Thoracic aorta (tissue), 2 donors: Measurements from ENCODE around the gene EPHB2. TPM values are rescaled to one million over a fixed set of nuclear protein-coding genes. Genes with fewer than 3 reads are reported as not detected.

Experiments
- ATAC-seq: fragments of 150-250 bp; one replicate; pipeline ENCODE4 v1.8.0; 2017; ENCODE audit warnings: low read depth; ENCODE audit not compliant: insufficient number of reproducible peaks, low FRiP score
- DNase-seq: peaks from one replicate; pipeline ENCODE4 v3.0.0-alpha.2; 2020; ENCODE audit warnings: low spot score
- H3K27ac ChIP-seq, 2 donors: fragments of 200-600 bp; sonication (generic); 1 replicate in 1 of 2; 2 replicates in 1 of 2; pipeline ENCODE4 v1.5.1; 2016; ENCODE audit warnings: mild to moderate bottlenecking in 2 of 2, moderate library complexity in 2 of 2
- H3K27me3 ChIP-seq: fragments of 200-600 bp; sonication (generic); replicated peaks from 2 replicates; pipeline ENCODE4 v1.6.0; 2016; ENCODE audit warnings: mild to moderate bottlenecking; ENCODE audit not compliant: insufficient read depth
- H3K36me3 ChIP-seq: fragments of 200-600 bp; sonication (generic); one replicate; pipeline ENCODE4 v1.5.1; 2016
- H3K4me1 ChIP-seq, 2 donors: fragments of 200-600 bp; sonication (generic); 1 replicate in 1 of 2; 2 replicates in 1 of 2; pipeline versions ENCODE4 v1.5.1 to v1.6.0; 2016; ENCODE audit warnings: low read depth in 2 of 2, mild to moderate bottlenecking in 1 of 2; ENCODE audit not compliant: control insufficient read depth in 1 of 2
- H3K4me3 ChIP-seq: fragments of 200-600 bp; sonication (generic); 2 replicates; pipeline ENCODE4 v1.5.1; 2016; ENCODE audit warnings: mild to moderate bottlenecking
- H3K9me3 ChIP-seq: fragments of 200-600 bp; sonication (generic); 2 replicates; pipeline ENCODE4 v1.5.1; 2016
- CTCF ChIP-seq: fragments of 200-600 bp; sonication (generic); IDR thresholded peaks from one replicate; pipeline ENCODE4 v1.5.1; 2019; ENCODE audit warnings: antibody characterized with exemption
- total RNA-seq, 2 donors: library from RNA; depleted of rRNA; stranded (reverse); fragments of >200 nt; gene quantifications; one replicate each; pipeline versions ENCODE4 v1.1.0 to v1.2.3, GENCODE V29; 2016

Gene EPHB2
- total RNA-seq, 2 donors from 2014 or later: 9.3 to 10.0 TPM

GRCh38 chr1:22794647-22795365 lies 84.2 kb downstream of the EPHB2 start:
- no peak for TF ChIP-seq CTCF
- peaks cover 0 to 33% of the 10 kb centered on the region in 2 donors for H3K4me1 ChIP-seq

GRCh38 chr1:22795366-22795714 lies 84.7 kb downstream of the EPHB2 start:
- ATAC-seq (no peak), DNase-seq (no peak)
- no peak overlapping the region for H3K27ac ChIP-seq

More at GRCh38 chr1:22794647-22795365, 84.2 kb downstream of the EPHB2 start:
- Histone ChIP-seq H3K36me3 (no peaks in the 10 kb centered on the region), H3K4me3 (no peak overlapping the region), H3K27me3 (no peaks in the 10 kb centered on the region), H3K27ac (no peak overlapping the region), H3K9me3 (no peaks in the 10 kb centered on the region)
- ATAC-seq (no peak), DNase-seq (no peak)

GRCh38 chr1:22796642-22797041 lies 86.0 kb downstream of the EPHB2 start:
- no peak for TF ChIP-seq CTCF
- no peak for DNase-seq

More at GRCh38 chr1:22795366-22795714, 84.7 kb downstream of the EPHB2 start:
- Histone ChIP-seq H3K27me3 (no peaks in the 10 kb centered on the region), H3K4me1 (peaks cover 0 to 31% of the 10 kb centered on the region in 2 donors), H3K36me3 (no peaks in the 10 kb centered on the region), H3K9me3 (no peaks in the 10 kb centered on the region), H3K4me3 (no peak overlapping the region)
- TF ChIP-seq CTCF: no peak

GRCh38 chr1:22798083-22798482 lies 87.4 kb downstream of the EPHB2 start:
- Histone ChIP-seq H3K36me3 (no peaks in the 10 kb centered on the region), H3K27me3 (no peaks in the 10 kb centered on the region), H3K4me3 (no peak overlapping the region), H3K27ac (no peak overlapping the region), H3K4me1 (peaks cover 0 to 15% of the 10 kb centered on the region in 2 donors), H3K9me3 (no peaks in the 10 kb centered on the region)
- no peak for TF ChIP-seq CTCF
- ATAC-seq: no peak
- no peak for DNase-seq

More at GRCh38 chr1:22796642-22797041, 86.0 kb downstream of the EPHB2 start:
- H3K27ac ChIP-seq: no peak overlapping the region
- H3K27me3 ChIP-seq: no peaks in the 10 kb centered on the region
- ATAC-seq: no peak
- H3K4me1 ChIP-seq: peaks cover 0 to 22% of the 10 kb centered on the region in 2 donors
- no peaks in the 10 kb centered on the region for H3K9me3 ChIP-seq
- H3K36me3 ChIP-seq: no peaks in the 10 kb centered on the region
- H3K4me3 ChIP-seq: no peak overlapping the region

GRCh38 chr1:22799971-22800370 lies 89.3 kb downstream of the EPHB2 start:
- no peaks in the 10 kb centered on the region for H3K36me3 ChIP-seq
- TF ChIP-seq CTCF: no peak
- DNase-seq (no peak), ATAC-seq (no peak)
- H3K27ac ChIP-seq: no peak overlapping the region
- H3K4me3 ChIP-seq: no peak overlapping the region
- no peaks in the 10 kb centered on the region for H3K9me3 ChIP-seq
- peaks cover 0 to 4% of the 10 kb centered on the region in 2 donors for H3K4me1 ChIP-seq
- no peaks in the 10 kb centered on the region for H3K27me3 ChIP-seq
